Fibroblast of skin of right quadriceps (primary cell): ENCODE data around the gene ZNF407.

Experiments used
- DNase-seq: peaks from one replicate; pipeline ENCODE4 v3.0.0-alpha.2; 2013

Gene ZNF407

DNA sequence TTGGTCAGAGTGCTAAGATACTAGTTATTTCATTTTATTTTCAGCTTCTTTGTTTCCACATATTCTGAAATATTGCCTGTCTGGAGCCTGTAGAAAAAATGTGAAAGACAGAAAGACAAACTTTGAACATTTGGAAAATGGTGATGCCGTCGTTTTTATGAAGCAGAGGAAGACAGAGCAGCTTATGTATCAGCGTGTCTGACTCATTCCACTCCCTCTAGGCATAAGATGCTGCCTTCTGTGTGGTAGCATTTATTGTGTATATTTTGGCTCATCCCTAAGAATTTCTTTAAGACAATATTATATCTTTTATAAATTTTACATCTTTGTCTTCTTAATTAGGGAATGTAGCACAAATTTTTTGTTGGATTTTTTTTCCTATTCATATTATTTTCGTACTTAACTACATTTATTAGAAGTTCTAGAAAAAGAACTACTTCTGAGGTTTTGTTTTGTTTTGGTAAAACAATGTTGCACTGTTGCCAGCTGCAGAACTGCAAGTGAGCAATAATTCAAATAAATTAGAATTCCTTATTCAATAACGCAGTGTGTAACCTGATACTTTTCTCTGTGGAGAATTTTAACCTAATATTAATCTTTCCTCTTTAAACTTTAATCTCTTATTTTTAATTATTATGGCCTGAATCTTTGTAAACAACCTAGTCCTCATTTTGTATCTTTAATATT is 300.4 kb downstream of the ZNF407 start:
- peak; percentile 44 for DNase-seq

DNA sequence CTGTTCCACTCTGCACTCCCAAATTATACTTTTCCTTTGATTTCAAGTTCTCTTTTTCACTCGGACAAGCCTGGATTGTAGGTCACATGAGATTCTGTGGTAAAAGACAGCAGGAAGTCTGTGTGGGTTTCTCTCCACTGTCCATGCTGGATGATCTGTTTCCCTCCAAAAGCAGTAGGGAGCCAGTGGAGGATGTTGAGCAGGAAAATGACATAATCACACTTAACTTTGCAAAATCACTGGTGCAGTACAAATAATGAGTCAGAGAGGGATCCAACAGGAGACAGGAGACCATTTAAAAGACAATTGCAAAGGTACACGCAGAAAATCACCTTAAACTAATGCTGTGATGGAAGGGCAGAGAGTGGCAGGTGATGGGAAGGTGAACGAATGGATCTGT is 301.3 kb downstream of the ZNF407 start:
- DNase-seq: peak; percentile 65

DNA sequence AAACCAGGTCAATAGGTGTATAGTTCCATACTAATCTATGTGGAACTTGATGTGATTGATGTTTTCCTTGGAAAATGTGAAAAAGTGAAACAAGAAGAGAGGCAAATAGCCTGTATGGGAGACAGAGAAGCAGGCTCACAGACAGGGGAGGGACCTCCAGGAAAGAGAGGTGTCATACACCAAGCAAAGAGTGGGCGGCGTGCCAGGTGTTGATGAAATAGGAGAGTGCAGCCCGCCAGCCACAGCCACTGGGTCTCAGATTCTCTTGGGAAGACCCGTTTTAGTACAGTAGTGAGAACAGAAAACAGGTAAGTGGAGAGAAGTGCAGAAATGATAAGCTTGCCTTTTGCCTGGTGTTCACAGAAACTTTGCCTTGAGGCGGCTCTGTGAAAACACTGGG is 301.9 kb downstream of the ZNF407 start:
- DNase-seq: peak; percentile 3

DNA sequence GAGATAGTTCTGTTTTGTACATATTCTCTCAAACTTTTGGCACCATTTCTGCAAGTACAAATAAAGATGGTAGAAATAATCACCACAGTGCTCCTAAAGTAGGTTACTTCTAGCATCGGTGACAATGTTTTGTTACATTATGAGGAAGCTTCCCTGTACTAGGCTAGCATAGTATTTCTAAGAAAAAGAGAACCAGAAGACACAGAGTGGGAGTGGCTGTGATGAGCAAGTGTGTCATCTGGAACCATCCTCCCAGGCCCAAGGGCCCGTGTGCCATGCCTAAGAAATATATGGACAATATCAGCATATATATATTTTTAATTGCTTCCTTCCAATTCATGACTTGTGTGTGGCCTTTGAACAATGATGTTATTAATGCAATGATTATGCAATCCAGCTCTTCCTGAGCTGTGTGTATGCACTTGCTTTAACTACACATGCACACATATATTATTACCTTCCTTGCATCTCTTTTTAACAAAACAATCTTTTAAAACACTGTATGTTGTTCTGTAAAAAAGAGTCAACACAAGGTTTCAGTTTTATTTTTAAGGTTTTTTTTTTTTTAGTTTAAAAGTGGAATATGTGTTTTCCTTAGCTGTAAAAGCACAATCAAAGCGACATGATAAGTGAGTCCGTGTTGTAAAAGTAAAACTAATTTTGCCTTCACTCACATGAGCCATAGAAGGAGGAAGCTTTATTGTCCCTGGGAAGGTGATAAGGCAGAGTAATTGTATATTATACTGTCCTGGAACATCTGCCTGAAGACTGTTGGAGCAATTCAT is 303.9 kb downstream of the ZNF407 start:
- DNase-seq: no peak

DNA sequence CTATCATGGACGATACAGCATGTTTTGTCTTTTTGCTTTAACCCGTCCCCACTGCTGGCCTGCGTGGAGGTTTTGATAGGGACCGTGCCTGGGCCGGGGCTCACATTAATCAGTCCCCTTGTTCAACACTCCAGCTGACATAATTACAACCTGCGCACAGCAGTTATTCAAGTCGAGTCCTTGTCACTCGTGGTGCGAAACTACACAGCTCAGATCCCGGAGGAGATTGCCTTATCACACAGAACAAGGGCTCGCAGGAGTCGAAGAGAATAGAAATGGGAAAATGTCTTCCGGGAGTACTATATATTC is 304.4 kb downstream of the ZNF407 start:
- no peak for DNase-seq

DNA sequence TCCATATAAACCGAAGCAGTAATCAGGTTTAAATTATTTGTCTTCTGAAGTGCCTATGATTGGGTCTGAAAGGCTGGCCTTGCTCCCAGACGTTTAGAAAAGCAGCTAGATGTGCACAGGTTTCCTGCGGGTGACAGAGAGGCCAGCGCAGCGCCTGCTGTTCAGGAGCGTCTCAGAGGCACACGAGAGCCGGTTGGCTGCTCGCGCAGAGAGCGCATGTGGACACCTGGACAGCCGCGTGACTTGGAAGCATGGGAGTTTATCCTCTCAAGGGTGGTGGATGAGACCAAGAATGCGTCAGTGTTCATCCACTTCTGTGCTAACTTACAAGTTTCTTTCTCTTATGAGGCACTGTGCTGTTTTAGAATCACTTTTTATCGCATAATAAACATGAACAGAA is 307.6 kb downstream of the ZNF407 start:
- DNase-seq: no peak

DNA sequence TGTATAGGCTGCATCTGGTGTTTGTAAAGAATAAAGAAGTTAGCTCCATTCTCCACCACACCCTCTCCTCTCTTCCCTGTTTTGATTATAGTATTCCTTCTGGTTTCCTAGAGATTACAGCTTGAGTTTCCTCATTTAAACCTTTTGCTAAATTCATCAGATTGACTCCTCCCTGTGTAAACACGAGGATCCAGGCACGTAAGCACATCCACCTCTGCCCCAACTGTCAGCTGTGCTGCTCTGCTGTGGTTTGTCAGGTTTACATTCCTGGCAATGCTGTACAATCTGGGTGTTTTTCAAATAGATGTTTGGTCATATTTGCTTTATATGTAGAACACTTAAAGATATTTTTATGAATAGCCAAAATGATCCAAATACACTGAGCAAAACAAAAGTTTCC is 308.5 kb downstream of the ZNF407 start:
- no peak for DNase-seq

DNA sequence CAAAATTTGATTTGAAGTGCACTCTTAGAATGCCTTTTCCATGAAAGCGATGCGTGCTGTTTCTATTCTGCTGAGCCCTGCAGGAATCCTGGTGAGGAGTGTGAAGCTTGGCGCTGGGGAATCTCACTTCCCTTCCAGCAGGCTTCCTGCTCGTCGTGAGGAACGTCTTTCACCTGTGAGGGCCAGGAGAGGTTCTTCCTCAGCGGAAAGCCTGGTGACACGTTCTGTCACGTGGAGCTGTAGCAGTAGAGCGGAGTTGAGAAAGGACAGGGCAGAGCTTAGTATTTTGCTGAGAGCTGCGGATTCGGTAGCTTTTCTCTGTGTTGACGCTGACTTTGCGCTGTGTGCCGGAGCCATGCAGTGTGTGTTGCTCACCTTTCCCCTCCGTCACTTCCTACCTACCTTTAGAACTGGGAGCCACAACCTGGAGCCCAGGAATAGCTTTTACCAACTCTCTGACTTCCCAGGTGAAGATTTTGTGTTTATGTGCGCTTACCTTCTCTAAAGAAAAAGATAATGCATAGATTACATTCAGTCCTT is 316.5 kb downstream of the ZNF407 start:
- DNase-seq: no peak

DNA sequence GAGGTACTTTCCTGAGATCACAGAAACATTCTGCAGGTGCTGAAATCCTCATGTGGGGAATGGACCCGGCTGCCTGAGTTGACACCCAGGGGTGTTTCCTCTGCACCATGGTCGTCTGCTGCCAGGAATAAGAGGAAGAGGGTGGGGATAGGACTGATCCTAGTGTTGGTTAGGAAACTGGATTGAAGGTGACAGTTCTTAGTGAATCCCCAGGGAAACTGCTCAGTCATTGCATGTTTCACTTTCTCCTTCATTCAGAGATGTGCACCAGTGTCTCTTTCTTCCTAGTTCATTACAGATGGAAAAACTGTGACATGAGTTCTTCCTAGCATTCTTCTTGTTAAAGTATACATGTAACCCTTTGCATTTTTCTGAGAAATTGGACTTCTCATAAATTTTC is 317.0 kb downstream of the ZNF407 start:
- DNase-seq: no peak

DNA sequence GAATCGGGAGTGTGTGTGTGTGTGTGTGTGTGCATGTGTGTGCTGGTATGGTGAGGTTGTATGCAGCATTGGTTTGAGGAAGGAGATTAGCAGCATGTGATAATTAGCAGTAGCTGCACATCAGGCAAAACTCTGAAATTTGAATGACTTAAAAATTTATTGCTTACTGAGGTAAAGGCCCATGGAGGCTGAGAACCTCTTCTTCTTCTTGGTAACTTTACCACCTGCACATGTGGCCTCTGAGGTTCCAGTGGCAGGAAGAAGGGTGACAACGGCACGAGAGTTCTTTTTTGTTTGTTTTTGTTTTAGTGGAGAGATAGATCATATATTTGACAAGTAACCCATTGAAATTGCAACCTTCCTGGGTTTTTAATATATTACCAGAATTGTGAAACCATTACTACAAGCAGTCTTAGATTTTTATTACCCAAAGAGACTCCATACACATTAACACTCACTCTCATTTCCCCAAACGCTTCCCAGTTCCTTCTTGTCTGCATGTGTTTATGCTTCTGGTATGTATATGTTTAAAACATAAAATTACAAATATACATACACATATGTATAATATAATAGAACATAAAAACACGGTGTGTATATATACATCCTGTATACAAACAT is 319.2 kb downstream of the ZNF407 start:
- no peak for DNase-seq

DNA sequence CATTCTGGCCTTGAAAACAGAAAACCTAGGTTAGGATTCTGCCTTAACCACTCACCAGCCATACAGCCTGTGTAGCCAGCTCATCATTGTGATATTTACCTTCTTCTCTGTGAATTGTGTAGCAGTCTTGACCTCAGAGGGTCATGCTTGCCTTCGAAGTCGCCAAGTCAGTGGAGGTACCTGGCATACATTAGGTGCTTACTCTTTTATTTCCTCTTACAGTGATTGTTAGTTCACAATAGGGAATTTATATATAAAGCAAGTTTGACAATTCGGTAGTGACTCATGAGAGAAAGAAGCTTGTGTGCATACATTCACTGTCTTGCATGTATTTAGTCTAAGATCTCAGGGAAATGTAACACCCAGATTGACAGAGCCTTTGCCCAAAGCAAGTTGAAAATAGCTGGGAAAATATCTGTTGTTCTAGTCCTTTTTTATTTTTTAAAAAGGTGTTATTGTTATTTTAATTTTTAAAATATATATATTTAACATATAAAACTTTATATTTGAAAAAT is 320.7 kb downstream of the ZNF407 start:
- no peak for DNase-seq

DNA sequence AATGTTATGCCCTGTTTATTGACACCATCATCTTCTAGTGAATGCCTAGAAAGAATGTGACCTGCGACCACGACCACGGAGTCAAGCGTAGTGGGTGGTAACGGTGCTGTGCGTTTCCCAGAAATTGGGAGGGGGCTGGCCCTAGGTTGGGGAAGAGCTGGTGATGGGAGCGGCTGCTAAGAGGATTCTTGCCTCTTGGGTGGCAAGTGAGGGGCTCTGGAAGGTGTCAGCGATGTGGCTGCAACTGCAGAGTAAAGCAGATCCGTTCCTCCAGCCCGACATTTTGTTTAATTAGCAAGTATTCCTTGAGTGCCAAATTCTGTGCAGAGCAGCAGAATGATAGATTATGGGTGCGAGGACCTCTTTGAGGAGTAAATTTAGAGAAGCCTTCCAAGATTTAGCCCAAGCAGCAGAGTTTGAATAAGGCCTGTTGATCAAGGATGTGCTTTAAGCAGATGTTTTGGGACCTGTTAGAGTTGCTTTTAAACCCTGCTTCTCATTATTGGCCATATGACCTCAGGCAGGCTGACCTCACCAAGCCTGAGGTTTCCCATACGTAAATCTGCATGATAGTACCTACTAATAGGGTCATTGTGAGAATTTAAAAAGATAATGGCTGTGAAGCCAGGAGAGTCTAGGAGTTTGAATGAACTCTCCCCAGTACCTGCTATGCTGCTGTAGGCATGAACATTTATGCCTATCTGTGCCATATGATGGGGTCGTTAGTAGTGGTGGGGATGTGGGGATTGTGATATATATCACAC is 323.6 kb downstream of the ZNF407 start:
- DNase-seq: no peak

DNA sequence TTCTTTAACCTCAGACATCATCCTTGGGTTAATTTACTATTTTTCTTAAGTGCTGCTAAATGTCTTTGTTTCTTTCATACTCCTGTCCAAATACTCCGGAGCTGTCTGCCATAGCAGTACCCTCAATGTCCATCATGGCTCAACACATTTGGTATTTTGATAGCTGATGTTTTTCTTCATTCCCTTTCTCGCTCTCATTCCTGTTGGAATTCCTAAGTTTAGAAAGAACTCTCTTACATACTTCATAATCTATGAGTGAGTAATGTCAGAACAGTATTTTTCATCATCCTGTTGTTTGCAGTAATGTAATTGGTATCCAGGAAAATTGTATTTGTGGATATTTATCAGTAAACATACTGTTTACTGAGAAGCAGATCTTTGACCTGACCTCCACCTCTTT is 328.4 kb downstream of the ZNF407 start:
- DNase-seq: no peak

DNA sequence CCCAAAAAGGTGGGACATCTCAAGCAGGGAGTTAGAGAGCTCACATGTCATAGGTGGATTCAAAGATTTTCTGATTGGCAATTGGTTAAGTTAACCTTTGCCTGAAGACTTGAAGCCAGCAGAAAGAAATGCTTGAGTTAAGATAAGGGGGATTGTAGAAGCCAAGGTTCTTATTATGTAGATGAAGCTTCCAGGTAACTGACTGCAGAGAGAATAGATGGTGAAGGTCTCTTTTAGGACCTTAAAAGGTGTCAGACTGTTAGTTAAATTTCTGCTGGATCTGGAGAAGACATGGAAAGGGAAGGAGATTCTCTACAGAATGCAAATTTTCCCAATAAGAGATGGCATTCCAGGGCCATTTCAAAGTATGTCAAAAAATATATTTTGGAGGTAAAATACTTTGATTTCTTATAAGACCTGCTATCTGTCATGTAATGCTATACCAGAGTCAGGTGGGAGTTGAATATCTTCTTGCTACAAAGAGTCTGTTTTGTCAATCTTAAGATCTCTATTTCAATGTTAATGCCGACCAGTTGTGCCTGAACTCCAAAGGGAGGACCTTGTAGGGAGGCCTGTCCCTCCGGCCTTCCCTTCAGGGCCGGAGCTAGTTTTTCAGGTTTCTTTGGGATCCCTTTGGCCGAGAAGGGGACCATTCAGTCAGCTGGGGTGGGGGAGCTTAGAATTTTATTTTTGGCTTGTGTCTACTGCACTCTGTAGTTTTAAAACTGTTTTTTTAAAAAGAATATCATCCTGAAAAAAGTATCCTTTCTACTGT is 330.7 kb downstream of the ZNF407 start:
- DNase-seq: no peak

DNA sequence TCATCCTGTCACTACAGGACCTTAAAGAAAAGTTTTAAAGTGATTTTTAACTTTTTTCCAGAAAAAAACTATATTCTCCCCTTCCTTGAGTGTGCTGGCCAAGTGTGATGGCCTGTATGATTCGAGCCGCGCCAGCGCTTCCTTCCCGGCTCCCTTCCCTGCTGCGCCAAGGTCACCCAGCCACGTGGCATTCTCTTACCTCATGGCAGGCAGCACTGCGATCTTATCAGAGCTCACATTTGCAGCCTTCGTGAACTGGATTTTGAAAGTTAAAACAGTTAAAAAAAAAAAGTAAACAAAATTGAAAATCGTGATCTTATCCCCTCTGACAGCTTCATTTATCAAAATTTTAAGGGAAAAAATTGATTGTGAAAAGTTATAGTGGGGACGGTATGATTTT is 331.4 kb downstream of the ZNF407 start:
- DNase-seq: no peak

DNA sequence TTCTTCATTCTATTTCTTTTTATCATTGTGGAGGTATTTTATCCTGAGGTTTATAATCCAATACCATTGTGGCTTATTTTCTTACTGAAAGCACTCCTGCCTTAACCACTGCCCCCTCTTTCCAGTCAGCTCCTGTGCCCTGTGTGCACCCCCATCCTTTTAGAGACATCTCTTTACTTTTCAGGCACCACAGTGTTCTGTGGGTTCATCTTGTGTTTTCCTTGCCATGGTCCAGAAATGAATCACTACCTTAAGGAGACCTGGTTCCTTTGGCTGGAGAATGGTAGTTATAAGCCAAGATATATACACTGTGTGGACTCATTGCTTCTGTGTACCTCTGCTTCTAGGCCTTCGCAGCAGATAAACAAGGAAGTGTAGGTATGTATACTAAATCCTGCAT is 332.9 kb downstream of the ZNF407 start:
- no peak for DNase-seq

DNA sequence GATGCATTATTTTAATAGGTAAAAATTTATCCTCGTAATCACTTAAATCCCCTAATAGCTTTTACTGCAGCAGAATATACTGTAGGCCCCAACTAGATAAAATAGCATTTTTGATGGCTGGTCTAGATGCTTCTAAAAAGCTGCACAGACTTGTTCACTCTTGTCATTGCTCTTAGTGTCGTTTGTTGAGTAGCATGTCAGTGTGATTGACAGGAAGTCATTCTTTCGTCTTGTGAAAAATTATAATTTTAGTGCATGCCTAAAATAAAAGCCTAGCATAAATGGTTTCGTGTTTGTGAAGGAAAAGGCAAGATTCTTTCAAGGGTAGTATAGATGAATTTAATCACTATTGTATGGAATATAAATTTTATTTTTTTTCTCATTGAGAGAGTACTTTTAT is 336.3 kb downstream of the ZNF407 start:
- no peak for DNase-seq

DNA sequence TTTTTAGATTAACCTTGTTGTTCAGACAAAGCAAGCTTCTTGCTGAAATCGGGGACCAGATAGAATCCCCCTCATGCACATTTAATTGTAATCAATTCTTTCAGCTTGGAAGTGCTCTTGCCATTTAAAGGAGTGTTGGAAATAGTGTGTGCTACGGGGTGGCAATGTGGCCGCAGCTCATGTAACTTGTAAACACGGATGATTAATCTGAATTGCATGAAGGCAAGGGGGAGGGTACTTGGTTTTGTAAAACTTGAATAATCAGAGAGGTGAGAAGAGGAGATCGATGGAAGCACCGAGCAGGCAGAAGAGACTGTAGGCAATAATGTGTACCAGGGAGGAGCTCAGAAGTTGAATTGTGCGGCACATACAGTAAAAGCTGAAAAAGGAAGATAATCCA is 337.8 kb downstream of the ZNF407 start:
- no peak for DNase-seq

DNA sequence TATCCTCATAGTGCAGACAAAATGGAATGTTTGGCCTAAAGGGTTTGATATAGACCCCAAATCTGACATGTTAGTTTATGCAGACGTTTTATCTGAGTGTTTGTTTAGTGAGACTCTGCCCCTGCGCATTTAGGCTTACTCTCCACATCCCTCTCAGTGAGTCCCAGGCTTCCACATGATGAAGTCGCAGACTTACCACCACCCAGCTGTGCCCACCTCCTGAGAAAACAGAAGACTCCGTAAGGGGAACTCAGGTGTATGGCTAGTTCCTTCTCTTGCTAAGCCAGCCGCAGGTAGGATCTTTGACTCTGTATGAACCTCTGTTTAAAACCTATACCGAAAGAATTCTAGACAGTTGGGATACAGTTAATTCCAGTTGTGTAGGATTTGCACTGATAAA is 338.7 kb downstream of the ZNF407 start:
- no peak for DNase-seq

DNA sequence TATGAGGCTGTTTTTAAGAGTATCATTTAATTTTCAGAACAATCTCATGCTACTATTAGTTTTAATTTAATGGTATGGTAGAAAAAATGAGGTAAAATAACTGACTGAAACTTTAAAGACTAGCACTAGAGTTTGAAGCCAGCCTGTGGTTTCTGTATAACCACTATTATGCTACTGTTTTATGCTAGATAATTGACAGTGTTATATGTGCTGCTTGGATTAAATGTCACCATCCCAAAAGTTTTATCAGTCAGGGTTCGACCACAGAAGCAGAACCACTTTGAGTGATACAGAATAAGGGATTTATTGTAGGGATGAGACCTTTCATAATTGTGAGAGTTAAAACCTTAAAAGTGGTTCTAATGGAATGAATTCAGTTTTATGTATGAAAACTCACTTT is 339.6 kb downstream of the ZNF407 start:
- no peak for DNase-seq

DNA sequence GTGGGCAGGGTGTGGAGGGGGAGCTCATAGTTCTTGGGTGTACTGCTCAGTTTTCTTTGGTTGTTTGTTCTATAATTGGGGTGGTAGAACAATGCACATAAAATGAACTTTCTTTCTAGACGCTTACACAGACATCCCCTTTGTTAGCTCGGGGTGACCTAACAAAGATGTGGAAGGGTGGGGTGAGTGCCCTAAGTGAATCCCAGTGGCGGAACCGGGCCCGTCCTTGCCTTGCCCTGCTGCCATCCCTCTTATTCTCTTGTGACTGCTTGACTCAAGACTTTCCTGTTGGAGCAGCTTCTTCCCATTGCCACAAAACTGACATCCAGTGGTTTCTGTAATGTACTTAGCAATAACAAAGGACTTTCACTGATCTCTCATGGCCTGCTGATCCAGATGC is 343.2 kb downstream of the ZNF407 start:
- DNase-seq: no peak

DNA sequence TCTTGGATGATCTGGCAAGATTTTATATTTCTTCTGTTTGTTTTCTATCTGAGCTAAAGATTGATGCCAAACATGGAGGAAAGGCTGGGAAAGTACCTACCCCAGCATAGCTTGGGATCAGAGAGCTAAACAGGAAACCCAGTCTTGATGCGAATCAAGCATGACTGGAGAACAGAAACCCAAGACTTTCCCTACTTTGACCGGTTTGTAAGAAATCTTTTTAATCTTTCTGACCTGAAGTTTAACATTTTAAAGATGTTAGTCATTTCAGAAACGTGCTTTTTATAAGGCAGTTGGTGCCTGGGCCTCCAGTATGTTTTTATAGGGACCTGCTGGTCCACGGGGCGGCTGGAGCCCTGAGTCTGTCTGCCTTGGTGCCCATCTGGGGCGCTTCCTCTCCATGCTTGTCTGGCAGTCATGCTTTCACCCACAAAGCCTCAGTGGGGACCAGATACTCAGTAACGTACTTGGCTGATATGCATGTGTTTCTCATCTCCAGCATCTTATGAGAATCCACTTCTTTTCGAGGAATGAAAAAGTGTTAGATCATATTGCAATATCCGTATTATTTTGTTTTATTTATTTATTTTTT is 344.7 kb downstream of the ZNF407 start:
- peak; percentile 33 for DNase-seq
